Neutrophil (primary cell): Measurements from ENCODE around the gene FASTKD1.
"Not testable (repeated sequence)": the region's sequence is repeated elsewhere in the genome, so short reads cannot be mapped to it uniquely, and the experiment has no call there.

ENCODE experiments used
- H3K27ac ChIP-seq: fragments of 200-600 bp; sonication (generic); 2 replicates; pipeline ENCODE4 v1.5.1; 2016; ENCODE audit warnings: mild to moderate bottlenecking, moderate library complexity
- H3K27me3 ChIP-seq: fragments of 200-600 bp; sonication (generic); 2 replicates; pipeline ENCODE4 v1.6.0; 2016; ENCODE audit warnings: mild to moderate bottlenecking
- H3K36me3 ChIP-seq: fragments of 200-600 bp; sonication (generic); 2 replicates; pipeline ENCODE4 v1.5.1; 2017
- H3K4me1 ChIP-seq, 2 experiments: fragments of 200-600 bp in 1 of 2; sonication (generic) in 1 of 2; 1 replicate in 1 of 2; 2 replicates in 1 of 2; pipeline versions ENCODE4 v1.5.1 to v1.6.1; 2013 to 2016; ENCODE audit warnings: low read depth in 1 of 2, low read length in 1 of 2, mild to moderate bottlenecking in 1 of 2, moderate library complexity in 1 of 2; ENCODE audit not compliant: control insufficient read depth in 1 of 2, insufficient read depth in 1 of 2
- H3K4me3 ChIP-seq, 2 experiments: fragments of 200-600 bp in 1 of 2; sonication (generic) in 1 of 2; 1 replicate in 1 of 2; 2 replicates in 1 of 2; pipeline ENCODE4 v1.5.1; 2013 to 2016; ENCODE audit warnings: low read depth in 1 of 2, low read length in 1 of 2, mild to moderate bottlenecking in 1 of 2, moderate library complexity in 1 of 2
- H3K9me3 ChIP-seq: fragments of 200-600 bp; sonication (generic); 2 replicates; pipeline ENCODE4 v1.5.1; 2016
- TF ChIP-seq, protein P1 (sequence below): fragments of 200-600 bp; sonication (generic); IDR thresholded peaks from 2 replicates; pipeline ENCODE4 v1.5.1; 2016; ENCODE audit warnings: antibody characterized with exemption

The FASTKD1 gene

DNA sequence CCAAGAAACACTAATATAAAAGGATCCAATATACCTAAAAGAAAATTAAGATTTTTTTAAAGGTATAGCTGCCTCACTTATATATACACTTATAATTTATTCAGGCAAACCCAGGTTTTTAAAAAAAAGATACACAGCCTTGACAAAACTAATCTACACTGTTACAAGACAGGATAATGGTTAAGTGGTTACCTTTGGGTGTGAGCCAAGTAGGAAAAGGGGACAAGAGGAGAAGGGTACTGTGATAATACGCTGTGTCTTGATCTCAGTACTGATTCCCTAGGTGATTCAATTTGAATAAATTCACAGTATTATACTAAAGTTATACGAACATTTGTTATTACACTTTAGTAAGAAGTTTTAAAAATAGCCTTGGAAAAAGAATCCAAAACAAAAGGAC lies 33.5 kb downstream of the FASTKD1 start:
- H3K4me1 ChIP-seq: no peaks in the 10 kb centered on the region
- H3K4me3 ChIP-seq: no peak overlapping the region
- H3K27ac ChIP-seq: no peak overlapping the region
- TF ChIP-seq, protein P1, sequence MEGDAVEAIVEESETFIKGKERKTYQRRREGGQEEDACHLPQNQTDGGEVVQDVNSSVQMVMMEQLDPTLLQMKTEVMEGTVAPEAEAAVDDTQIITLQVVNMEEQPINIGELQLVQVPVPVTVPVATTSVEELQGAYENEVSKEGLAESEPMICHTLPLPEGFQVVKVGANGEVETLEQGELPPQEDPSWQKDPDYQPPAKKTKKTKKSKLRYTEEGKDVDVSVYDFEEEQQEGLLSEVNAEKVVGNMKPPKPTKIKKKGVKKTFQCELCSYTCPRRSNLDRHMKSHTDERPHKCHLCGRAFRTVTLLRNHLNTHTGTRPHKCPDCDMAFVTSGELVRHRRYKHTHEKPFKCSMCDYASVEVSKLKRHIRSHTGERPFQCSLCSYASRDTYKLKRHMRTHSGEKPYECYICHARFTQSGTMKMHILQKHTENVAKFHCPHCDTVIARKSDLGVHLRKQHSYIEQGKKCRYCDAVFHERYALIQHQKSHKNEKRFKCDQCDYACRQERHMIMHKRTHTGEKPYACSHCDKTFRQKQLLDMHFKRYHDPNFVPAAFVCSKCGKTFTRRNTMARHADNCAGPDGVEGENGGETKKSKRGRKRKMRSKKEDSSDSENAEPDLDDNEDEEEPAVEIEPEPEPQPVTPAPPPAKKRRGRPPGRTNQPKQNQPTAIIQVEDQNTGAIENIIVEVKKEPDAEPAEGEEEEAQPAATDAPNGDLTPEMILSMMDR: no peak
- H3K27me3 ChIP-seq: no peaks in the 10 kb centered on the region
- no peaks in the 10 kb centered on the region for H3K36me3 ChIP-seq
- no peaks in the 10 kb centered on the region for H3K9me3 ChIP-seq

DNA sequence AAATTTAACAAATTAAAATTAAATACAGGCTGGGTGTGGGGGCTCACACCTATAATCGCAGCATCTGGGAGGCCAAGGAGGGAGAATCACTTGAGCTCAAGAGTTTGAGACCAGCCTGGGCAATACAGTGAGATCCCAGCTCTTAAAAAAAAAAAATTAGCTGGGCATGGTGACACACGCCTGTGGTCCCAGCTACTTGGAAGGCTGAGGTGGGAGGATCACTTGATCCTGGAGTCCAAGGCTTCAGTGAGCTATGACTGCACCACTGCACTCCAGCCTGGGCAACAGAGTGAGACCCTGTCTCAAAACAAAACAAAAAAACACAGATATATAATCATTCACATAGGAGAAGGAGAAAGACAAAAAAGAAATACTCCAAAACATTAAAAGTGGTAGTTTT lies 34.2 kb downstream of the FASTKD1 start:
- not testable (repeated sequence) for H3K36me3 ChIP-seq, H3K27ac ChIP-seq, H3K4me3 ChIP-seq, H3K4me1 ChIP-seq, H3K9me3 ChIP-seq, H3K27me3 ChIP-seq

DNA sequence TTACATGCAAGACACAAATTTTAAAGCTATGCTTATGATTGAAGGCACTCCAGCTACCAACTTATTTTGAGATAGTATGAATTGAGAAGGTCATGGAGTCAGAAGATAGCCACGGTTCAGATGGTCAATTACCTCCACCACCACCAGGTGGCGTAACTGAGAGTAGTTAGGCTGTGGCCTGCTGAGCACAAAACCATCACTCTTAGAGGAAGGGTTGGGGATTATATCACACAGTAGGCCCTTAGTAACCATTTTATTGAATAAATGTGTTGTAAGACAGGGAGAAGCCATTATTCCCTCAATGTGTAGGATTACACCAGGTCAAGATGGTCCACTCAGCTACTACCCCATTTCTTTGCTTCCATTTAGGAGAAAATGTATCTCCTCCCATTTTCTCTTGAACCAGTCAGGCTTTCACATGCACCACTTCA lies 45.4 kb downstream of the FASTKD1 start:
- no peak overlapping the region for H3K27ac ChIP-seq
- H3K4me1 ChIP-seq: no peaks in the 10 kb centered on the region
- TF ChIP-seq, protein P1: peak; percentile 84
- peaks cover 5% of the 10 kb centered on the region for H3K36me3 ChIP-seq
- H3K4me3 ChIP-seq: no peak overlapping the region
- no peaks in the 10 kb centered on the region for H3K27me3 ChIP-seq
- no peaks in the 10 kb centered on the region for H3K9me3 ChIP-seq

DNA sequence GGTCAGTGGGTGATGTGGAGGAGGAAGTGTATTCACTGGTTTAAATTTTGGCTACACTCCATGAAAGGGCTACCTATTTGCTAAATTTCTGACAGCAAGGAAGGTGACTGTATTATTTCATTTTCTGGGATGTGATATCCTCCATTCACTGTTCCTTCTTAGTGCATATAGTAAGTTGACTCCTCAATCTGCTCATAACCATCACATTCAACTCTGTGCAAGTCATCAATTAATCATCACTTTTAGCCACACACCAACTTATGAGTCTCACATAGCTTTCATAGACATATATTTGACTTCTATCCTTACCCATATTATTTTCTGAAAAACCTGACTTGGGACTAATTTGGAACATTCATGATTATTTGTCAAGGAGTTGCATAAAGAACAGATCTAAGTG lies 47.2 kb downstream of the FASTKD1 start:
- TF ChIP-seq, protein P1: no peak
- peaks cover 5% of the 10 kb centered on the region for H3K36me3 ChIP-seq
- H3K9me3 ChIP-seq: no peaks in the 10 kb centered on the region
- no peaks in the 10 kb centered on the region for H3K27me3 ChIP-seq
- no peak overlapping the region for H3K4me3 ChIP-seq
- H3K27ac ChIP-seq: no peak overlapping the region
- no peaks in the 10 kb centered on the region for H3K4me1 ChIP-seq

DNA sequence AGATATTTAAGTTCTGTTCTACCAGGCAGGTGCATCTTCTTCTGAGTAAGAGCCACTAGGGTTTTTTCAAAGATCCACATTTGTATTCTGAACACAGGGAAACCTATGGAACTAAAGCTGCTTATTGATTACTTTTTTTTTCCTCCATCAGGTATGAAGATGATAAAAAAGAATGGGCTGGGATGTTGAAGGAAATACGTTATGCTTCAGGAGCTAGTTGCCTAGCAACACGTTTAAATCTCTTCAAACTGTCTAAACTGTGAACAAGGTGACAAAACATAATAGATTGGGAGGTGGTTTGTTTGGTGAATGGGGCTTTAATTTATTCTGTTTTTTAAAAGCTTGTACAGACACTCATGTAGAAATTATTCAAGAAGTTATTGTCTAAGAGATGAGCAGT lies 48.2 kb downstream of the FASTKD1 start:
- Histone ChIP-seq H3K27me3 (no peaks in the 10 kb centered on the region), H3K9me3 (no peaks in the 10 kb centered on the region), H3K36me3 (peaks cover 5% of the 10 kb centered on the region), H3K4me3 (no peak overlapping the region), H3K27ac (no peak overlapping the region), H3K4me1 (no peaks in the 10 kb centered on the region)
- TF ChIP-seq, protein P1: no peak

DNA sequence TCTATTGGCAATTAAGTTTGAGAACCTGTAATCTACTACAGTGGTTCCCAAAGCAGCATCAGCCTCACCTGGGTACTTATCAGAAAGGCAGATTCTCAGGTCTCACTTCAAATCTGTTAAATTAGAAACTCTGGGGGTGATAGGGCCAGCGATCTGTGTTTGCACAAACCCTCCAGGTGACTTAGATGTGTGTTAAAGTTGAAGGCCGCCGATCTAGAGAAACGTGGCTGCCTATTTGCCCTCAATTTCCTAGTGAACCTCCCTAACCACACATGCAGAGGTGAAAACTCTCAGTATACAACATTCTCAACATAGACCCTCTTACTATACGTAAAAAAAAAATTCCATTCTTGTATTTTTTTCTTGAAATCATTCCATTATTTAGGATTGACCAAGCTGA lies 50.0 kb downstream of the FASTKD1 start:
- Histone ChIP-seq H3K27ac (no peak overlapping the region), H3K9me3 (no peaks in the 10 kb centered on the region), H3K36me3 (no peaks in the 10 kb centered on the region), H3K4me3 (no peak overlapping the region), H3K27me3 (no peaks in the 10 kb centered on the region), H3K4me1 (no peaks in the 10 kb centered on the region)
- TF ChIP-seq, protein P1: no peak
